Left lobe of liver (tissue), 2 donors: ENCODE data around the gene KRT75. TPM values are rescaled to one million over a fixed set of nuclear protein-coding genes. Genes with fewer than 3 reads are reported as not detected.

Source experiments
- ATAC-seq: fragments of 200-7000 bp; cut with Tn5 transposase; one replicate; pipeline ENCODE4 v1.9.1; 2020; ENCODE audit warnings: mild to moderate bottlenecking, moderate library complexity
- DNase-seq: peaks from one replicate; pipeline ENCODE4 v3.0.0-alpha.2; 2020; ENCODE audit warnings: low spot score
- total RNA-seq: library from RNA; stranded (reverse); gene quantifications from one replicate; pipeline ENCODE4 v1.2.1, GENCODE V29; 2021
- donor health status: DM: no; HTN: no; CAD: no; lungs with moderate emphysema.
- donor health status: DM: no; HTN: yes; CAD: no.

The KRT75 gene
- total RNA-seq, 1 donor from 2014 or later = not detected

GRCh38 chr12:52395761-52396434, 38.3 kb downstream of the KRT75 start:
- ATAC-seq (peak; percentile 42), DNase-seq (no peak)

- no peak for DNase-seq
- no peak for ATAC-seq
Observed at GRCh38 chr12:52394836-52395405, 39.2 kb downstream of the KRT75 start.

GRCh38 chr12:52392465-52393007, 41.6 kb downstream of the KRT75 start:
- no peak for DNase-seq

GRCh38 chr12:52391618-52392002, 42.6 kb downstream of the KRT75 start:
- DNase-seq (no peak), ATAC-seq (peak; percentile 31)

More at GRCh38 chr12:52392465-52393007, 41.6 kb downstream of the KRT75 start:
- no peak for ATAC-seq

GRCh38 chr12:52390739-52391617, 43.2 kb downstream of the KRT75 start:
- DNase-seq = no peak
- ATAC-seq = peak; percentile 38

- ATAC-seq = no peak
- DNase-seq = no peak
Observed at GRCh38 chr12:52389313-52390207, 44.6 kb downstream of the KRT75 start.

GRCh38 chr12:52387859-52388258, 46.3 kb downstream of the KRT75 start:
- no peak for DNase-seq
- ATAC-seq = no peak

- no peak for ATAC-seq
- DNase-seq = no peak
Observed at GRCh38 chr12:52385226-52385702, 48.9 kb downstream of the KRT75 start, which contains the start of gene KRT84. KRT84 (minus strand) TSS chr12:52385652; CDS start chr12:52385585, 67 bp downstream.

GRCh38 chr12:52383331-52383730, 50.8 kb downstream of the KRT75 start:
- ATAC-seq (no peak), DNase-seq (no peak)

- DNase-seq = no peak
- ATAC-seq = no peak
Observed at GRCh38 chr12:52382854-52383253, 51.3 kb downstream of the KRT75 start.

- ATAC-seq = no peak
- no peak for DNase-seq
Observed at GRCh38 chr12:52381206-52381605, 53.0 kb downstream of the KRT75 start.

GRCh38 chr12:52380271-52380694, 53.9 kb downstream of the KRT75 start:
- ATAC-seq (peak; percentile 46), DNase-seq (no peak)

GRCh38 chr12:52379536-52379935, 54.6 kb downstream of the KRT75 start:
- ATAC-seq (no peak), DNase-seq (no peak)

- no peak for DNase-seq
- no peak for ATAC-seq
Observed at GRCh38 chr12:52378091-52378490, 56.1 kb downstream of the KRT75 start.

- ATAC-seq (no peak), DNase-seq (no peak)
Observed at GRCh38 chr12:52377266-52377665, 56.9 kb downstream of the KRT75 start.

Other genes starting within 250 kb of the KRT75 start
- 0.28 TPM for gene KRT80, start 242.4 kb downstream of the KRT75 start, total RNA-seq
- gene KRT7, start 201.1 kb downstream of the KRT75 start, total RNA-seq = 18.8 TPM
- not detected for gene KRT86, start 159.7 kb downstream of the KRT75 start, total RNA-seq
- 0.65 TPM for gene KRT81, start 142.8 kb downstream of the KRT75 start, total RNA-seq
- not detected for gene KRT83, start 113.0 kb downstream of the KRT75 start, total RNA-seq
- gene KRT85, start 66.9 kb downstream of the KRT75 start, total RNA-seq = not detected
- gene KRT84, start 48.7 kb downstream of the KRT75 start, total RNA-seq = not detected
- gene KRT82, start 28.0 kb downstream of the KRT75 start, total RNA-seq = not detected
- gene KRT6B, start 17.8 kb upstream of the KRT75 start, total RNA-seq = not detected
- gene KRT6C, start 39.4 kb upstream of the KRT75 start, total RNA-seq = not detected
- not detected for gene KRT6A, start 58.9 kb upstream of the KRT75 start, total RNA-seq
- not detected for gene KRT5, start 86.0 kb upstream of the KRT75 start, total RNA-seq
- not detected for gene KRT71, start 118.8 kb upstream of the KRT75 start, total RNA-seq
- not detected for gene KRT74, start 139.5 kb upstream of the KRT75 start, total RNA-seq
- not detected for gene KRT72, start 167.1 kb upstream of the KRT75 start, total RNA-seq
- not detected for gene KRT73, start 184.2 kb upstream of the KRT75 start, total RNA-seq
- gene KRT2, start 217.8 kb upstream of the KRT75 start, total RNA-seq = not detected
- not detected for gene KRT1, start 246.0 kb upstream of the KRT75 start, total RNA-seq